ENCODE measurements around the gene TRAF5. TPM values are rescaled to one million over a fixed set of nuclear protein-coding genes. Genes with fewer than 3 reads are reported as not detected.

Gene TRAF5
- total RNA-seq, 6 experiments from 2014 or later, result 0.59 to 3.6 (median 1.6) TPM

- Histone ChIP-seq H3K4me1 (no peaks in the 10 kb centered on the region), H3K27ac (no peak overlapping the region), H3K9me3 (no peaks in the 10 kb centered on the region), H3K36me3 (no peaks in the 10 kb centered on the region), H3K27me3 (no peaks in the 10 kb centered on the region), H3K4me3 (no peak overlapping the region)
- DNase-seq, result no peak
- no peak for ATAC-seq
- intact Hi-C loops (cut with DNase I), result no loop called here
- no peak for TF ChIP-seq POLR2A (IDR thresholded peaks at IDR 0.05)
- TF ChIP-seq, protein P1, sequence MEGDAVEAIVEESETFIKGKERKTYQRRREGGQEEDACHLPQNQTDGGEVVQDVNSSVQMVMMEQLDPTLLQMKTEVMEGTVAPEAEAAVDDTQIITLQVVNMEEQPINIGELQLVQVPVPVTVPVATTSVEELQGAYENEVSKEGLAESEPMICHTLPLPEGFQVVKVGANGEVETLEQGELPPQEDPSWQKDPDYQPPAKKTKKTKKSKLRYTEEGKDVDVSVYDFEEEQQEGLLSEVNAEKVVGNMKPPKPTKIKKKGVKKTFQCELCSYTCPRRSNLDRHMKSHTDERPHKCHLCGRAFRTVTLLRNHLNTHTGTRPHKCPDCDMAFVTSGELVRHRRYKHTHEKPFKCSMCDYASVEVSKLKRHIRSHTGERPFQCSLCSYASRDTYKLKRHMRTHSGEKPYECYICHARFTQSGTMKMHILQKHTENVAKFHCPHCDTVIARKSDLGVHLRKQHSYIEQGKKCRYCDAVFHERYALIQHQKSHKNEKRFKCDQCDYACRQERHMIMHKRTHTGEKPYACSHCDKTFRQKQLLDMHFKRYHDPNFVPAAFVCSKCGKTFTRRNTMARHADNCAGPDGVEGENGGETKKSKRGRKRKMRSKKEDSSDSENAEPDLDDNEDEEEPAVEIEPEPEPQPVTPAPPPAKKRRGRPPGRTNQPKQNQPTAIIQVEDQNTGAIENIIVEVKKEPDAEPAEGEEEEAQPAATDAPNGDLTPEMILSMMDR (IDR thresholded peaks at IDR 0.05), result no peak
- WGBS (ENCODE audit: insufficient coverage, low coverage, low lambda C conversion rate, missing lambda C conversion rate), result 89% methylated on average over 1 of the region's 1 CpG
These were observed 44.9 kb downstream of the TRAF5 start for GRCh38 chr1:211371406-211372105.

GRCh38 chr1:211372463-211372862, 45.8 kb downstream of the TRAF5 start:
- TF ChIP-seq, protein P1 (IDR thresholded peaks at IDR 0.05), result no peak
- TF ChIP-seq POLR2A (IDR thresholded peaks at IDR 0.05), result no peak
- WGBS (ENCODE audit: insufficient coverage, low coverage, low lambda C conversion rate, missing lambda C conversion rate), result 69% methylated on average over 4 of the region's 4 CpGs
- Histone ChIP-seq H3K27ac (no peak overlapping the region), H3K4me1 (no peaks in the 10 kb centered on the region), H3K27me3 (no peaks in the 10 kb centered on the region), H3K9me3 (no peaks in the 10 kb centered on the region), H3K36me3 (no peaks in the 10 kb centered on the region), H3K4me3 (no peak overlapping the region)
- intact Hi-C loops (cut with DNase I), result no loop called here
- no peak for DNase-seq
- no peak for ATAC-seq

DNA sequence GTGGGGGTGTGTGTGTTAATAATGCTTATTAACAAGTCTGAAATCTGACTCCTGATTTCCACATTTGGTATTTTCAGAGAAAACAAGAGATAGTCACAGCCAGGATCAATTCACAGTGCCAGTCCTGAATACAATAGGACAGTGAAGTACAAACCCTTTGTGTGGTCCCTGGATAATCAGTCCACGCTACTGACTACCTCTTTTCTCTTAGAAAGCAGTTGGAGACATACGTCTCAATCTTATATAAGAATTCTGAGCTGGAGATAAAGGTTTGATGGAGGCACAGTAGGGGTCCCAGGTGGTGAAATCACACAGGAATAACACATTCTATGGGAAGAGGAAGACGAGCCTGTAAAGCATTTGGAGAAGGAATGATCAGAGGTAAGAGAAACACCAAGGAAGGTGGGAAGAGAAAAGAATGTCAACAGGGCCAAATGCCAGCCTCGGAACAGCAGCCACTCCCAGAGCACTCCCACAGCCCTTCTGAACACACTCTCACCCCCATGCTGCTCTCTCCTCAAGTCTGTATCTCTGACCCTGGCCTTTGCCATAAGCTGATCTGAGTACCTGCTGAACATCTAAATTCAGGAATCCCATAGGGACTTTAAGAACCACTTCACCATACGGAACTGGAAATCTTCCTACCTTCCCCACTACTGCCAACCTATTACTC, 48.6 kb downstream of the TRAF5 start:
- Histone ChIP-seq H3K4me3 (no peak overlapping the region), H3K27me3 (no peaks in the 10 kb centered on the region), H3K27ac (no peak overlapping the region), H3K9me3 (no peaks in the 10 kb centered on the region), H3K4me1 (no peaks in the 10 kb centered on the region), H3K36me3 (no peaks in the 10 kb centered on the region)
- DNase-seq, result no peak
- 67% methylated on average over 4 of the region's 5 CpGs for WGBS (ENCODE audit: insufficient coverage, low coverage, low lambda C conversion rate, missing lambda C conversion rate)
- intact Hi-C loops (cut with DNase I), result no loop called here
- ATAC-seq, result no peak
- TF ChIP-seq, protein P1 (IDR thresholded peaks at IDR 0.05), result no peak
- TF ChIP-seq POLR2A (IDR thresholded peaks at IDR 0.05), result no peak

DNA sequence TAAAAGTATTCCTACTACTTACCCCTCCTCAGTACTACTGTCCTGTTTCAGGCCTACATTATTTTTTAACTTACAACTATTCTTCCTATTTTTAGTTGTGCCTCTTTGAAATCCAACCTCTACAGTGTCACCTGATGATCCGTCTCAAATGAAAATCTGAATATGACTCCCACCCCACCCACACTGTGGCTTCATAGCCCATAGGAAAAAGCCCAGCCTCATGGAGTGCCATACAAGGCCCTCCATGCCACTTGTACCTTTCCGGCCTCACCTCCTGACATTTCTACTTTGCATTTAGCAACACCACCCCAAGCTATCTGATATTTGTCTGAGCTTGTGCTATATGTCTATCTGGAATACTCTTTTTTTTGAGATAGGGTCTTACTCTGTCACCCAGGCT, 49.3 kb downstream of the TRAF5 start:
- no peak for TF ChIP-seq POLR2A (IDR thresholded peaks at IDR 0.05)
- TF ChIP-seq, protein P1 (IDR thresholded peaks at IDR 0.05), result no peak
- H3K36me3 ChIP-seq, result no peaks in the 10 kb centered on the region
- DNase-seq (no peak), ATAC-seq (no peak)
- H3K27ac ChIP-seq, result no peak overlapping the region
- H3K9me3 ChIP-seq, result no peaks in the 10 kb centered on the region
- intact Hi-C loops (cut with DNase I), result no loop called here
- no peak overlapping the region for H3K4me3 ChIP-seq
- no peaks in the 10 kb centered on the region for H3K27me3 ChIP-seq
- H3K4me1 ChIP-seq, result no peaks in the 10 kb centered on the region
- WGBS (ENCODE audit: insufficient coverage, low coverage, low lambda C conversion rate, missing lambda C conversion rate), result 41% methylated on average over 2 of the region's 2 CpGs
